IPS DF 6.9 (cell line): ENCODE data around the gene PTCD1.

Source experiments
- DNase-seq: peaks from one replicate; pipeline ENCODE4 v3.0.0-alpha.2; 2013; ENCODE audit warnings: low read depth, low spot score
- H3K27ac ChIP-seq: one replicate; pipeline ENCODE4 v1.5.1; 2013; ENCODE audit warnings: low read length, control low read depth
- H3K27me3 ChIP-seq: 2 replicates; pipeline ENCODE4 v1.6.1; 2013; ENCODE audit warnings: mild to moderate bottlenecking, low read length; ENCODE audit not compliant: control insufficient read depth, insufficient read depth
- H3K36me3 ChIP-seq: 2 replicates; pipeline ENCODE4 v1.6.1; 2013; ENCODE audit warnings: low read length; ENCODE audit not compliant: control insufficient read depth, insufficient read depth
- H3K4me1 ChIP-seq: 2 replicates; pipeline ENCODE4 v1.6.1; 2013; ENCODE audit warnings: low read length; ENCODE audit not compliant: control insufficient read depth, insufficient read depth
- H3K4me3 ChIP-seq: 2 replicates; pipeline ENCODE4 v1.5.1; 2013; ENCODE audit warnings: mild to moderate bottlenecking, low read length
- H3K9me3 ChIP-seq: 2 replicates; pipeline ENCODE4 v1.6.1; 2013; ENCODE audit warnings: low read length, inconsistent platforms; ENCODE audit not compliant: control insufficient read depth, insufficient read depth
- WGBS: extraction: QIAGEN DNeasy Blood & Tissue Kit; methylation state at CpG from one replicate; pipeline ENCODE4 v1.1.7; 2013; ENCODE audit warnings: mixed read lengths, missing lambda C conversion rate; ENCODE audit not compliant: insufficient read length, insufficient coverage; 5-methylcytosine and 5-hydroxymethylcytosine counted together

PTCD1 gene

DNA sequence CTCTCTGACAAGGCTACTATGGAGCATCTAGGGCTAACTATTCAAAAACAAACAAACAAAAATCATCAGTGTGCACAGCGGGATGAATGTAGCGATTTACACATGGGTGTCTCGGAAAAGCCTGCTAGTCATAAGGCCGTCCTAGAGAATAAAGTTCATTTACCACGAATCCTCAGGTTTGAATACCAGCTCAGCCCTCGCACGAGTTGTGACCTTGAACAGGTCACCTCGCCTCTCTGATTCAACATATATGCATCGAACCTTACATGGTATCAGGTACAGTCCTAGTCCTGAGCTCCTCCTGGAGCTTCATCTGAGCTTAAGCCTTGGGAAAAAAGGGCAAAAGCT, 26.8 kb upstream of the PTCD1 start:
- H3K36me3 ChIP-seq: peaks cover 6% of the 10 kb centered on the region; the same call in 1 of the 2 replicates
- no peak for DNase-seq
- no peaks in the 10 kb centered on the region for H3K9me3 ChIP-seq
- no peaks in the 10 kb centered on the region for H3K27me3 ChIP-seq
- no peaks in the 10 kb centered on the region for H3K4me1 ChIP-seq
- no peak overlapping the region for H3K27ac ChIP-seq
- H3K4me3 ChIP-seq: peak overlapping the region; percentile 83
- WGBS: no CpG with 5 or more reads among the region's 9 CpGs

DNA sequence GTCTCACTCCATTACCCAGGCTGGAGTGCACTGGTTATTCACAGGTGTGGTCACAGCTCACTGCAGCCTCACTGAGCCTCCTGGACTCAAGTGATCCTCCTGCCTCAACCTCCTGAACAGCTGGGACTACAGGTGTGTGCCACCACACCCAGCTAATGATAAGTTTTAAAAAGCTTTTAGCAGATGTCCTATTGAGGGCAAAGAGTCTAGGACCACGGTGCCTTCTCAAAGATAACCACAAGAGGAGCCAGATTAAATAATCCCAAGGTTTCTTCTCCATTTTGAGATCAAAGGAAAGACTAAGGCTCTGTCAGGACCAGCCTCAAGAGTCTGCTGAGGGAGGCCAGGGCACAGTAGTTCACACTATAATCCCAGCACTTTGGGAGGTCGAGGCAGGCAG, 22.6 kb upstream of the PTCD1 start:
- H3K36me3 ChIP-seq: peaks cover 21% of the 10 kb centered on the region
- no peaks in the 10 kb centered on the region for H3K9me3 ChIP-seq
- no peaks in the 10 kb centered on the region for H3K4me1 ChIP-seq
- no peaks in the 10 kb centered on the region for H3K27me3 ChIP-seq
- H3K4me3 ChIP-seq: no peak overlapping the region
- no peak overlapping the region for H3K27ac ChIP-seq
- no CpG with 5 or more reads among the region's 2 CpGs for WGBS
- DNase-seq: no peak

DNA sequence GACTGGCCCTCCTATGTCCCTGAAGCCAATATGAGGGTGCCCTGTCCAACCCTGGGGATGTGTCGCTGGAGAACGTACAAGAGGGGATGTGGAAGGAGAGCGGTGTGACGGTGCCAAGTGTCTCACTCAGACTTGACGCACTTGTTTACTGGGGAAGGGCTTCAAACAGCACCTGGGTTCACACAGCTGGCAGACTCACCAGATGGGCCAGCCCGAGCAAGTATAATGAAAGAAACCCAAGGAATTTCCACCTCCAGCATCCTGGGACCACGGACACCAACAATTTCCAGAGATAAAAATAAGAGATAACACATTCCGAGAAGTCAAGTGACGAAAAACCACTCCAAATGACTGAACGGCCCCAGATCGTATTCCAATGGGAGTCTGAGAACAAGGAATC, 22.1 kb upstream of the PTCD1 start:
- WGBS: no CpG with 5 or more reads among the region's 11 CpGs
- H3K36me3 ChIP-seq: peaks cover 21% of the 10 kb centered on the region

DNA sequence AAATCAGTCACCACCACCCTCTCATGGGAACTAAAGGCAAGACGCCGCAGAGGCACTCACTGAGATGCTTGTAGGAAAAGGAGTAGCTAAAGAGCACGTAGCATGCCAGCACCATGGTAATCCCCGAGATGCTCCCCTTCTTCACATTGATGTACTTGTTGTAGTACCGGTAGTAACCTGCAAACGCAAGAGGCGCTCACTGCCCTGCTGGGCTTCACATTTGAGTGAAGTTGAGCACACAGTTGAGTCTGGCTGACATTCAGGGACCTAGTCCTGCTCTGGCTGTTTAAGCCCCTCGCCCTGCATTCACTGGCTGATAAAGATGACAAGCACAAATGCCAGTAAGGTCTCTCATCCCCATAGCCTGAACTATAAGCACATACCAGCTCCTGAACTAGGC, 20.5 kb upstream of the PTCD1 start:
- Histone ChIP-seq H3K27me3 (no peaks in the 10 kb centered on the region), H3K27ac (no peak overlapping the region), H3K9me3 (no peaks in the 10 kb centered on the region), H3K4me1 (no peaks in the 10 kb centered on the region), H3K36me3 (peaks cover 24% of the 10 kb centered on the region), H3K4me3 (no peak overlapping the region)
- no CpG with 5 or more reads among the region's 8 CpGs for WGBS
- no peak for DNase-seq

More for the DNA sequence above, 22.1 kb upstream of the PTCD1 start:
- Histone ChIP-seq H3K4me3 (no peak overlapping the region), H3K27ac (no peak overlapping the region), H3K27me3 (no peaks in the 10 kb centered on the region), H3K9me3 (no peaks in the 10 kb centered on the region), H3K4me1 (no peaks in the 10 kb centered on the region)
- DNase-seq: no peak

DNA sequence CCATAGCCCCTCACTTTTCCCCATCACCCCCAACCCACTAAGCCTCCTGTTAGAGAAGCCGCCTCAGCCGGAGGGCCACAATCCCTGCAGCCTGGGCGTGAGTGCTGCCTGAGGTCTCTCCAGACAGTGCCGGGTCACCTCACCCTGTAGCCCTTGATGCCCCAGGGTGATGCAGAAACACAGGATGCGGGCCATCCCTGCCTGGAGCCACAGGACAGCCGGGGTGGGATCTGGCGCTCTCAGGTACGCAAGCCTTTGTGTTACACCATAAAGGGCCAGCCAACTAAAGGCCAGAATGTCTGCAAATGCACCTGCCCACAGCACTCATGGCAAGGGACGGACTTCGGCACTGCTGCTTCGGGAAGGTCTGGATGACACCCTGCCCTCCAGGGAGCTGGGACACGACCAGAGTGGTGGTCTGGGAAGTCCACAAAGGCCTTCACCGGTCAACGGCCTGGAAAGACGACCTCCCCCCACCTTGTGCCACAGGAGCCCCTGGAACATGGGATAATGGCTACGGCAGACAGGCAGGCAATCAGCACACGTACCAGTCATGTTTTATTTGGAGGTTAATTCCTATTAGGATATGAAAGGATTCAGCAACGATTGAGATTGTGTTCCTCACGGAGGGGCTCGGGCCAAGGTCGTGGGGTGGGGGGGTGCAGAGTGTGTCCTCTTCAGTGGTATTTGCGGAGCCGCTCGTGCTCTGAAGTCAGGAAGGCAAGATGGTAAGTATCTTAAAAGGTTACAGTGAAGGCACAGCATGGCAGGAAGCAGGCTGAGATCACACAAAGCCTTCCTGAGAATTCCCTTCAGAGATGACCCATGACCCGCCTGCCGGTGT, 19.3 kb upstream of the PTCD1 start:
- H3K4me3 ChIP-seq: no peak overlapping the region
- no peaks in the 10 kb centered on the region for H3K4me1 ChIP-seq
- no peak overlapping the region for H3K27ac ChIP-seq
- no peaks in the 10 kb centered on the region for H3K9me3 ChIP-seq
- no CpG with 5 or more reads among the region's 26 CpGs for WGBS
- DNase-seq: no peak
- H3K36me3 ChIP-seq: peaks cover 28% of the 10 kb centered on the region
- no peaks in the 10 kb centered on the region for H3K27me3 ChIP-seq

DNA sequence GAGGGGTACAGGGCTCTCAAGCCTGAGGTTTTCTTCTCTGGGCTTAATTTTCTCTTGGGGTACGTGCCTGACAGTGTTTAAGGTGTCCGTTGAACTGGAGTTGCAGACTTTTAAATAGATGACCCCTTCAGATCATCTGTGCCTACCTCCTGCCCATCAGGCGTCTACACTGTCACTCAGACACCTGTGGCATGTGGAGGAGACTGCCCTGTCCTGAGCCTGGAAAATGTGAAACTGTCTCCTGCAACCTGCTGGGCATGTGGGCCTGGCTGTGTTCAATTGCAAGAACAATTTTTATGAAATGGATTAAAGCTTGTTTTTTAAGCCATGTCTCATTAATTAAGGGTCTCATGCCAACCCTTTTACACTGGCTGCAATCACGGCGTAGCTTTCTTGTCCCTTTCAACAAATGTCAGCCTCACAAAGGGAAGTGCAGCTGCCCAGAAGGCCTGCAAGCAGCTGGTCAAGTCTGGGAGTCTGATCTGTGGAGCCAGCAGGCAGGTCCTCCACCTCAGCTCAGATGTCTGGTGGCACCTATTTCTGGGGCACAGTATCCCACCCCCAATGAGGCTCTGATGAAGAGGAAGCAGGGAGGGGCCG, 18.6 kb upstream of the PTCD1 start:
- WGBS: no CpG with 5 or more reads among the region's 6 CpGs

DNA sequence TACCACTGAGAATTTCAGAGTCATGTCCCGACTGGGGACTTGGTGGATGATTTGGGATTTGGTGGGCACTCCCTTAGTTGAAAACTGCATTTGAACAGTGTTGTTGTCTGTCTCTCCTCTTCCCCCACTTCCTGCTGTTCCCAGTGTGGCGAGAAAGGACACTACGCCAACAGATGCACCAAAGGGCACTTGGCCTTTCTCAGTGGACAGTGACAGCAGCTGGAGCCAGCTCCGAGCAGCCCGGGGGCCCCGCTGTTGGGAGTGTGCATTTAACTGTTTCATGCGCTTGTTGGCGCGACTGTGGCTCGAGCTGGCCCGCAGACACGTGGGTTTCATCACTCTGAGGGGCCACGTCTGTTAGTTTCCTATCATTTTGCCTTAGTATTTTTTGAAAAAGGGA, 17.7 kb upstream of the PTCD1 start:
- no peaks in the 10 kb centered on the region for H3K27me3 ChIP-seq
- DNase-seq: no peak
- WGBS: no CpG with 5 or more reads among the region's 13 CpGs
- H3K9me3 ChIP-seq: no peaks in the 10 kb centered on the region
- peaks cover 41% of the 10 kb centered on the region for H3K36me3 ChIP-seq
- H3K27ac ChIP-seq: no peak overlapping the region
- H3K4me1 ChIP-seq: no peaks in the 10 kb centered on the region
- no peak overlapping the region for H3K4me3 ChIP-seq

More for the DNA sequence above, 18.6 kb upstream of the PTCD1 start:
- H3K36me3 ChIP-seq: peaks cover 34% of the 10 kb centered on the region
- no peaks in the 10 kb centered on the region for H3K27me3 ChIP-seq
- H3K4me1 ChIP-seq: no peaks in the 10 kb centered on the region
- H3K27ac ChIP-seq: no peak overlapping the region
- no peak for DNase-seq
- no peaks in the 10 kb centered on the region for H3K9me3 ChIP-seq
- no peak overlapping the region for H3K4me3 ChIP-seq

DNA sequence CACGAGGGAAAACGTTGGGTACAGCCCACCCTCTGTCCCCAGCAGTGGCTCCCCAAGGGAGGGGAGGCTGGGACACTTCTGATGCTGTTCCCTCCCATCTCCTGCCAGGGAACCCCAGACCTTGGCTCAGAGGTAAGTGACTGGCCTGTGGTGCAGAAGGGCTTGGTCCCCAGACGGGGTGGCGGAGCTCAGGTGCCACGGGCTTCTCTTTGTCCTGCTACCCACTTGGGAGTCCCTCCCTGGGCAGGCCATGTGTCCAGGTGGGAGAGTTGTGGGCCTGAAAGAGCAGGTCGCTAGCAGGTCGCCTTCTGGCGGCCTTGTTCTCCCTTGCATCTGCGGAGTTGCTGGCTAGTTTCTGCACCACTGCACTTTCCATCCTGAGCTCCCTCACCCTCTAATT, 17.3 kb upstream of the PTCD1 start:
- no CpG with 5 or more reads among the region's 9 CpGs for WGBS

DNA sequence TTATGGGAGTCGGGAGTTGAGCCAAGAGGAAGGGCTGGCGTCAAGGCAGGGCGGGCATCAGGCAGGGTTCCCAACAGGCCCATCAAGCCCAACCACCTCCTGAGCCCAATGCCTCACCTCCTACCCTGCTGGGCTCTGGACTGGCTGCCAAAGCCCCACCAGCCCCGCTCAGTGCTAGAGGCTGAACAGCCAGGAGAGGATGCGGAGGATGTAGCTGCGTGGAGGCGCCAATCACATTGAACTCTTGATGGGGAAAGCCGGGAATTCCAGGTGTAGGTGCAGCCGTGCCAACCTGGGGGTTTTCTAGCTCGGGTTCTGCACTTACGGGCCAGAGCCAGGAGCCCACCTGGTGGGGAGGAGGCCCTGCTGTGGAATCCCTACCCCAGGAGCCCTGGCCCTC, 14.5 kb upstream of the PTCD1 start:
- peaks cover 63% of the 10 kb centered on the region for H3K36me3 ChIP-seq
- no CpG with 5 or more reads among the region's 11 CpGs for WGBS
- H3K4me1 ChIP-seq: no peaks in the 10 kb centered on the region

More for the DNA sequence above, 17.3 kb upstream of the PTCD1 start:
- Histone ChIP-seq H3K27ac (no peak overlapping the region), H3K9me3 (no peaks in the 10 kb centered on the region), H3K36me3 (peaks cover 43% of the 10 kb centered on the region), H3K4me3 (no peak overlapping the region), H3K27me3 (no peaks in the 10 kb centered on the region), H3K4me1 (no peaks in the 10 kb centered on the region)
- DNase-seq: no peak

DNA sequence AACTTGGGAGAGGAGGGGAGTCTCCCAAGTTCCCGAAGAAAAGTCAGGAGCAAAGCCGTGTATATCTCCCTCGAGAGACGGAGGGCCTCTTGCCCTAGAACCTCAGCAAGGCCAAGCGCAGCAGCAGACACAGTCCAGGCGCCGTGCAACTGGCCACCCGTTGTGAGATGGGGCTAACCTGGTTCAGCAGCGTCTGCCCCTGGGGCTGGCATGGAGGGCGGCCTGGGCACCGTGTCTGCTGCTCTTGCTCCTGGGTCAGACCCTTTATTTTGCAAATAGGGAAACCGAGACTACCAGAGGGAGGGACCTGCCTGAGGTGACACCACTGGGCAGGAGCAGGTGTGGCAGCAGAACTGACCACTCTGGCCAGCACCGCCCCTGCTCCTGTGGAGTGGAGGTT, 13.9 kb upstream of the PTCD1 start:
- DNase-seq: no peak
- WGBS: no CpG with 5 or more reads among the region's 13 CpGs
- H3K4me1 ChIP-seq: no peaks in the 10 kb centered on the region
- no peak overlapping the region for H3K4me3 ChIP-seq
- H3K27me3 ChIP-seq: no peaks in the 10 kb centered on the region
- no peak overlapping the region for H3K27ac ChIP-seq
- H3K9me3 ChIP-seq: no peaks in the 10 kb centered on the region
- peaks cover 64% of the 10 kb centered on the region for H3K36me3 ChIP-seq

More for the DNA sequence above, 14.5 kb upstream of the PTCD1 start:
- H3K27ac ChIP-seq: no peak overlapping the region
- H3K27me3 ChIP-seq: no peaks in the 10 kb centered on the region
- no peak for DNase-seq
- no peak overlapping the region for H3K4me3 ChIP-seq
- H3K9me3 ChIP-seq: no peaks in the 10 kb centered on the region
